Measurements from ENCODE around the gene VEZF1.

- TF ChIP-seq CTCF (conservative IDR thresholded peaks at IDR 0.05; ENCODE audit: low read depth, low read length) (no peak), EZH2 (IDR thresholded peaks at IDR 0.05; ENCODE audit: borderline replicate concordance, low read depth, low read length, poor library complexity, severe bottlenecking) (no peak)
Observed at GRCh38 chr17:57972151-57972550, 15.9 kb downstream of the VEZF1 start.

All from A673 (cell line).